OCI-LY7 (cell line): ENCODE results near the gene POLL. TPM values are rescaled to one million over a fixed set of nuclear protein-coding genes. Genes with fewer than 3 reads are reported as not detected.

ENCODE experiments used
- BruUV-seq: library from RNA; stranded (reverse); fragments of 400-500 nt; replicated peaks from 2 replicates; lab custom pipeline; 2021; lab: Mats Ljungman, UMichigan
- CTCF ChIA-PET: fragments of 300-600 bp; sonication (Branson Sonifier 250); formaldehyde crosslinking; loops from one replicate; lab custom pipeline; 2022; ENCODE audit warnings: antibody characterized with exemption; ENCODE audit not compliant: unreplicated experiment; lab: Charles Lee
- POLR2A ChIA-PET: fragments of 300-600 bp; sonication (Branson Sonifier 250); formaldehyde crosslinking; loops from one replicate; lab custom pipeline; 2022; ENCODE audit warnings: antibody characterized with exemption; lab: Charles Lee
- DNase-seq: peaks from one replicate; pipeline ENCODE4 v3.0.0-alpha.2; 2015; ENCODE audit warnings: low spot score
- H2AFZ ChIP-seq: fragments of 200-600 bp; sonication (generic), shearing (Covaris generic); 2 replicates; pipeline ENCODE4 v1.6.1; 2014; ENCODE audit warnings: mild to moderate bottlenecking, antibody characterized with exemption, low read length, moderate library complexity
- H3K27ac ChIP-seq: fragments of 200-600 bp; sonication (generic); 2 replicates; pipeline ENCODE4 v1.5.1; 2014; ENCODE audit warnings: mixed run types, low read depth, mild to moderate bottlenecking, moderate library complexity, low read length, inconsistent platforms; ENCODE audit not compliant: poor library complexity, severe bottlenecking
- H3K36me3 ChIP-seq: fragments of 200-600 bp; sonication (generic); 2 replicates; pipeline ENCODE4 v1.6.1; 2014; ENCODE audit warnings: mild to moderate bottlenecking, antibody characterized with exemption, low read length, moderate library complexity, mixed read lengths; ENCODE audit not compliant: insufficient read depth
- H3K4me1 ChIP-seq: fragments of 200-600 bp; sonication (generic); 2 replicates; pipeline ENCODE4 v1.5.1; 2014; ENCODE audit warnings: mild to moderate bottlenecking, low read length; ENCODE audit not compliant: insufficient read depth, poor library complexity, severe bottlenecking
- H3K4me2 ChIP-seq: fragments of 200-600 bp; sonication (generic); 2 replicates; pipeline ENCODE4 v1.6.1; 2014; ENCODE audit warnings: mild to moderate bottlenecking, low read length
- H3K4me3 ChIP-seq: fragments of 200-600 bp; sonication (generic); 2 replicates; pipeline ENCODE4 v1.5.1; 2014; ENCODE audit warnings: mild to moderate bottlenecking, low read depth, low read length; ENCODE audit not compliant: poor library complexity, severe bottlenecking
- H3K79me2 ChIP-seq: fragments of 200-600 bp; sonication (generic); 2 replicates; pipeline ENCODE4 v1.6.1; 2016; ENCODE audit warnings: low read depth, mild to moderate bottlenecking, low read length, moderate library complexity, mixed read lengths; ENCODE audit not compliant: insufficient read depth
- H3K9me2 ChIP-seq: fragments of 200-600 bp; sonication (generic); 2 replicates; pipeline ENCODE4 v1.6.1; 2016; ENCODE audit warnings: mild to moderate bottlenecking, low read length, mixed read lengths; ENCODE audit not compliant: insufficient read depth
- H3K9me3 ChIP-seq: fragments of 200-600 bp; sonication (generic); 2 replicates; pipeline ENCODE4 v1.6.1; 2014; ENCODE audit warnings: mild to moderate bottlenecking, mixed run types, low read length, mixed read lengths
- H4K20me1 ChIP-seq: fragments of 200-600 bp; sonication (generic); 2 replicates; pipeline ENCODE4 v1.6.1; 2014; ENCODE audit warnings: mild to moderate bottlenecking, antibody characterized with exemption, low read length, moderate library complexity, mixed read lengths; ENCODE audit not compliant: insufficient read depth
- EZH2phosphoT487 ChIP-seq: fragments of 200-600 bp; sonication (generic); IDR thresholded peaks from 2 replicates; pipeline ENCODE4 v1.6.1; 2018; ENCODE audit warnings: low read depth, borderline replicate concordance, mild to moderate bottlenecking, mixed run types, antibody characterized with exemption, low read length, moderate library complexity, mixed read lengths
- intact Hi-C: fragments of 100-400 bp; cut with micrococcal nuclease; formaldehyde crosslinking; loops from one replicate; pipeline ENCODE4 v1.10.0; 2022; ENCODE audit not compliant: unreplicated experiment
- total RNA-seq, 2 experiments: library from RNA; depleted of rRNA in 1 of 2; stranded (reverse); fragments of >200 nt in 1 of 2; shearing (Covaris generic) in 1 of 2; gene quantifications; 2 replicates each; pipeline ENCODE4 v1.2.3, GENCODE V29; 2014 to 2022
- TF ChIP-seq, protein P1 (sequence below): fragments of 200-600 bp; sonication (generic); conservative IDR thresholded peaks from 2 replicates; pipeline ENCODE4 v1.5.1; 2014; ENCODE audit warnings: mild to moderate bottlenecking, antibody characterized with exemption, low read length, moderate library complexity, mixed read lengths

POLL gene
- total RNA-seq, 2 experiments from 2014 or later: 22.0 to 34.0 TPM

DNA sequence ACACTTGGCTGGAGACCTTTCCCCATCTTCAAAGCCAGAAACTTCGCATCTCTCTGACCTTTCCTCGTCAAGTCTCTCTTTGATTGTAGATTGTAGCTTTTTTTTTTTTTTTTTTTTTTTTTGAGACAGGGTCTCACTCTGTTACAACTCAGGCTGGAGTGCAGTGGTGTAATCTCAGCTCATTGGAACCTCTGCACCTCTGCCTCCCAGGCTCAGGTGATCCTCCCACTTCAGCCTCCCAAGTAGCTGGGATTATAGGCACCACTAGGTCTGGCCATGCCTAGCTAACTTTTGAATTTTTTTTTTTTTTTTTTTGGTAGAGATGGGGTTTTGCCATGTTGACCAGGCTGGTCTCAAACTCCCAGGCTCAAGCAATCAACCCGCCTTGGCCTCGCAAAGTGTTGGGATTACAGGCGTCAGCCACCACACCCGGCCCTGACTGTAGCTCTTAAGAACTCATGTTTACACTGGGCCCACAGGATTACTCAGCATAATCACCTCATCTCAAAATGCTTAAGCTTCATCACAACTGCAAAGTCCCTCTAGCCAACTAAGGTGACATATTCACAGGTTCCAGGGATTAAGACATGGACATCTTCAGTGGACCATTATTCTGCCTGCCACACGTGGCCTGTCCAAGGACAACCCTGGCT, 11.7 kb downstream of the POLL start:
- BruUV-seq: no TSS peak
- Histone ChIP-seq H4K20me1 (no peaks in the 10 kb centered on the region), H3K4me1 (peaks cover 8% of the 10 kb centered on the region), H3K36me3 (0 out of 2 replicates have a peak, but pooled peaks cover 3% of the 10 kb centered on the region), H3K9me2 (no peaks in the 10 kb centered on the region), H3K4me3 (no peak overlapping the region), H2AFZ (no peak overlapping the region), H3K9me3 (no peaks in the 10 kb centered on the region), H3K27ac (no peak overlapping the region), H3K4me2 (no peak overlapping the region), H3K79me2 (no peaks in the 10 kb centered on the region)
- DNase-seq: no peak
- TF ChIP-seq, protein P1, sequence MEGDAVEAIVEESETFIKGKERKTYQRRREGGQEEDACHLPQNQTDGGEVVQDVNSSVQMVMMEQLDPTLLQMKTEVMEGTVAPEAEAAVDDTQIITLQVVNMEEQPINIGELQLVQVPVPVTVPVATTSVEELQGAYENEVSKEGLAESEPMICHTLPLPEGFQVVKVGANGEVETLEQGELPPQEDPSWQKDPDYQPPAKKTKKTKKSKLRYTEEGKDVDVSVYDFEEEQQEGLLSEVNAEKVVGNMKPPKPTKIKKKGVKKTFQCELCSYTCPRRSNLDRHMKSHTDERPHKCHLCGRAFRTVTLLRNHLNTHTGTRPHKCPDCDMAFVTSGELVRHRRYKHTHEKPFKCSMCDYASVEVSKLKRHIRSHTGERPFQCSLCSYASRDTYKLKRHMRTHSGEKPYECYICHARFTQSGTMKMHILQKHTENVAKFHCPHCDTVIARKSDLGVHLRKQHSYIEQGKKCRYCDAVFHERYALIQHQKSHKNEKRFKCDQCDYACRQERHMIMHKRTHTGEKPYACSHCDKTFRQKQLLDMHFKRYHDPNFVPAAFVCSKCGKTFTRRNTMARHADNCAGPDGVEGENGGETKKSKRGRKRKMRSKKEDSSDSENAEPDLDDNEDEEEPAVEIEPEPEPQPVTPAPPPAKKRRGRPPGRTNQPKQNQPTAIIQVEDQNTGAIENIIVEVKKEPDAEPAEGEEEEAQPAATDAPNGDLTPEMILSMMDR: no peak
- TF ChIP-seq EZH2phosphoT487: no peak
- POLR2A ChIA-PET: interaction anchor here (0.6 to 0.9 kb wide), 4 partner anchors 205 to 629 kb away, joined by 3 to 4 read pairs (median 3); partner anchors contain the start of gene NPM3
- intact Hi-C loops: no loop called here
- CTCF ChIA-PET: no interaction called here

DNA sequence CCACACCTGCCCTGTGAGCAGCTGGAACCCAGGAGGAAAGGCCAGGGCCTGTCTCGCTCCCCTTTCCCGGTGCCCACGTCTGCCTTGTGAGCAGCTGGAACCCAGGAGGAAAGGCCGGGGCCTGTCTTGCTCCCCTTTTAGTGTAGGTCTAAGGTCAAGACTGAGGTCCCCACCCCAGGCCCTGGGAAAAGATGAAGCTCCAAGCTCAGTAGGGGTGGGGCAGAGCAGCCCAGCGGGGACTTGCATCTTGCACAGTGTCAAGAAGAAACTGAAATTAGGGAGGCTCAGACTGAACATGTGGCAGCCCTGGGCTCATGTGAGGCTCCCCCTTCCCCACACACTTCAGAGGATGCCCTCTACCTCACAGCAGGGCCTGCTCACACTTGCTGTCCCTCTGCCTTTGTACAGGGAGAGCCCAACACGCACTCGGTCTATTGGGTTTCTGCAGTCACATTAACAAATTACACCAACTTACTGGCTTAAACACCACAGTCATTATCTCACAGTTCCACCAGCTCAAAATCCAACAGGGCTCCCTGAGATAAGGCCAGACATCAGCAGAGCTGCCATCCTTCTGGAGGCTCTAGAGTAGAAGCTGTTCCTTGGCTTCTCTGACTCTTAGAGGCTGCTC, 12.4 kb downstream of the POLL start:
- ChIA-PET POLR2A (interaction anchor here (0.7 kb wide), 2 partner anchors 208 to 520 kb away, joined by 3 read pairs; partner anchors contain the start of gene NPM3), CTCF (no interaction called here)
- TF ChIP-seq EZH2phosphoT487: no peak
- TF ChIP-seq, protein P1: no peak
- Histone ChIP-seq H3K27ac (no peak overlapping the region), H3K9me3 (no peaks in the 10 kb centered on the region), H3K4me3 (no peak overlapping the region), H3K9me2 (no peaks in the 10 kb centered on the region), H3K4me1 (peaks cover 9% of the 10 kb centered on the region), H3K36me3 (0 out of 2 replicates have a peak, but pooled peaks cover 3% of the 10 kb centered on the region), H3K4me2 (no peak overlapping the region), H4K20me1 (no peaks in the 10 kb centered on the region), H3K79me2 (no peaks in the 10 kb centered on the region), H2AFZ (no peak overlapping the region)
- BruUV-seq: no TSS peak
- intact Hi-C loops: no loop called here
- DNase-seq: no peak

DNA sequence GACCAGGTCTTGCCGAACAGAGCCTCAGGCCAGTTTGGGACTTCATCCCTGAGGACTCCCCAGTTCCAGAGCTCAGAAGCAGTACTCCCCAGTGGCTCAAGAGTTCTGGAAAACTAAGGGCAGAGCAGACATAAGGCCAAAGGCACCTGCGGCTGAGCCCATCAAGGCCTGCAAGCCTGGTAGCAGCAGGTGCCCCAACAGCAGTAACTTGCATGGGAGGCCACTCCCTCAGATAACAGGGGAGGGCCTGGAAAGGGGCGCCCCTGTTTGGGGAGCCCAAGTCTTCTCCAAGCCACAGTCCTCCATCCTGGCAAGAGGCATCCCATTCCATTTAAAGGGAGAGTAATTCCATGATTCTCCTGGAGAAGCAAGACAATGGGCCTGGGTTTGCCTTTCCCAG, 13.0 kb downstream of the POLL start:
- ChIA-PET CTCF (no interaction called here), POLR2A (no interaction called here)
- H2AFZ ChIP-seq: no peak overlapping the region
- TF ChIP-seq, protein P1: no peak
- no peak for TF ChIP-seq EZH2phosphoT487
- H3K79me2 ChIP-seq: no peaks in the 10 kb centered on the region
- no peaks in the 10 kb centered on the region for H3K9me3 ChIP-seq
- no peak overlapping the region for H3K27ac ChIP-seq
- no peak overlapping the region for H3K4me2 ChIP-seq
- no TSS peak for BruUV-seq
- no peak overlapping the region for H3K4me3 ChIP-seq
- H4K20me1 ChIP-seq: no peaks in the 10 kb centered on the region
- 0 out of 2 replicates have a peak, but pooled peaks cover 3% of the 10 kb centered on the region for H3K36me3 ChIP-seq
- intact Hi-C loops: no loop called here
- H3K4me1 ChIP-seq: peaks cover 14% of the 10 kb centered on the region
- no peak for DNase-seq
- H3K9me2 ChIP-seq: no peaks in the 10 kb centered on the region
